GM19043 (cell line): Measurements from ENCODE around the gene CREB5.
A peak's percentile ranks its signal among the peaks of the same experiment; 100 is the strongest.
"Not testable (repeated sequence)": the region's sequence is repeated elsewhere in the genome, so short reads cannot be mapped to it uniquely, and the experiment has no call there.

Experiments used
- ATAC-seq: cut with Tn5 transposase; IDR thresholded peaks from one replicate; pipeline ENCODE4 v1.9.1; 2021; ENCODE audit warnings: low read depth; ENCODE audit not compliant: unreplicated experiment

CREB5 gene

DNA sequence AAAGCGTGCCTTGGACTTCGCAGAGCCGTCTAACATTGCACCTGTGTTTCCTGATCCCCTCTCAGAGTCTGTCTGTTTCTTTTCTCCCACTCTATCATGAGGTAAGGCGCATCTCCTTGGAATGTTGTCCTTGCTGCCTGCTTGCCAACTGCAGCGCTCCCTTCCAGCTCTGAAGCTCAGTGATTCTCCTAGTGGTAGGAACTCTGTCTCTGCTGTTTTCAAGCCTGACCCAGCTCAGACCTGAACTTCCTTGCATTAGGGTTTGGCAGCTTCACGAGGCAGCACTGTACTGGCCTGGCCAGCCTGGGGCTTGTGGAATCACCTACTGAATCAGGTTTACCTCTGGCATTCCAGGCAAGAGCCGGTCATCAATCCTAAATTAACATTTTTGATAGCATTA lies 123.9 kb downstream of the CREB5 start:
- ATAC-seq: no peak

DNA sequence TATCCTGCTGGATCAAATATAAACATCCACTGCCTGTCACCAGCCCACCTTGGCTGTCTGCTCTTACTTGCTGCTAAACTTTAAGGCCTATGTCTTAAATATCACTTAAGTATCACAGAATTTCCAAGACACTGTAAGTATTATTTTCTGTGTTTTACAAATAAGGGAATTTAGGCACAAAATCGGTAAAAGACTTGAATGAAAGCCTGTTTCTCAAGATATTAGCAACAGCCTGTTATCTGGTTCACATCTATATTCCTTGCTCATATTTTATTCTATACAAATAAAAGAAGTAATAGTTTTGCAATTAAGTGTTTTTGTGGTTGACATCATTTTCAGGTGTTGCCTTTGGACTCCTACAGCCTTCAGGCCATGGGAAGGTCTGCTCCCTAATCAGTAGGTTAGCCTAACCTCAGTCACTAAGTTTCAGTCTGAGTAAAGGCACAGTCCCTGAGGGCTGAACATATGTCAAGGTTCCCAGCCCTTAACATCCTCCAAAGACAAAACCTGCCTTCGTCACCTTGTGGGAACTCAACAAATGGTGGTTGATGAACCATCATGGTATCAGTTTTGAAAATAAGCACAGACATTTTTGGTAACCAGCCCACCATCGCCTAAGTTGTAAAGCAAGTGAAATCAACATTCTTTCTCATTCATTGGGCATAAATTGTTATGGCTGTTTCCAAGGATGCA lies 127.1 kb downstream of the CREB5 start:
- ATAC-seq: peak; percentile 98

DNA sequence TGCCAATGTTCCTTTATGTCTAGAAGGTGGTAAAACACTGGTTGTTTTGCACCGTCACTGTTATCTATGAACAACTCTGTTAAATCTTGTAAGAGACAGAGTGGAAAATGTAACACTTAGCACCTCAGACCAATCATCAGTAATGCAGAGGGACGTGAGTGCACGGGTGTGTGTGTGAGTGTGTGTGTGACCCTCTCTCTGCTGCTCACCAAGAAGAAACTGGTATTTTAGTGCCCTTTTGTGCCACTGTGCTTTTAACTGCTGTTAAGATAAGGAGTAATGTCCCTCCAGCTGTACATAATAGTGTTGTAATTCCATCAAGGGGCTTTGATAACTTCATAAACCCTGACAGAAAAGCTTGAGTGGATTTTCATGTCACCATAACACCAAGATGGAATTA lies 130.1 kb downstream of the CREB5 start:
- ATAC-seq: no peak

DNA sequence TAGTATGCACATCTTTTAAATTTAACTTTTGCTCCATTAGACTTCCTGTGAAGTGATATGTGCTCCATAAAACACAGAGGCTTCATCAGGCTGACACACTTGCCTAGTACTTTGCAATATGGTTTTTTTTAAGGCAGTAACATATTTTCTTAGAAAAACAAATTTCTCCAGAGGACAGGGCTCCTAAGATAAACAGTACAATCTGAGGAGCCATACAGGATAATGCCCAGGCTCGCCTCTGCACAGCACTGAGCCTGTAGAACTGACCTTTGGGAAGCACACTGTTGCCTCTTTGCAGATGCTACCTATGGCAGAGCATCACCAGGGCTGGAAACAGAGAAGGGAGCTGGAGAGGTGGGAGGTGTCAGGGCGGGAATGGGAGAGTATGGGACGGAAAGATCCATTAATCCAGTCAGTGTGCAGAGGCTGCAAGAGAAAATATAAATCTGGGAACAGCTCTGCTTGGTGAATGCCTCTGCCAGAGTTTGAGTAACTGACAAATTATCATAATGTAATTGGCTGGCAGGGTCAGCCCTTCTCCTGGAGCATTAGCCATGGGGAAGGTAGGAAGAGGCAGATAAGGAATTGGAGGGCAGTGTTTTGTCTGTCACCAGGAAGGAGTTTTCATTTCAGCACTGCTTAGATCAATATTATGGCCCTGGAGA lies 132.3 kb downstream of the CREB5 start:
- no peak for ATAC-seq

DNA sequence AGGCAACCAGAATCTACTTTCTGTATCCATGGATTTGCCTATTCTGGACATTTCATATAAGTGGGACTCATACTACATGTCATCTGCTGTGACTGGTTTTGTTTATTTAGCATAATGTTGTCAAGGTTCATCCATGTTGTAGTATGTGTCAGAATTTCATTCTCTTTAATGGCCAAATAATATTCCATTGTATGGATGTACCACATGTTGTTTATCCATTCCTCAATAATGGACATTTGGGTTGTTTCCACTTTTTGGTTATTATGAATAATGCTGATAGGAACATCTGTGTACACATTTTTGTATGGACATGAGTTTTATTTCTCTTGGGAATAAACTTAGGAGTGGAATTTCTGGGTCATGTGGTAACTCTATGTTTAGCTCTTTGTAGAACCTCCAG lies 133.7 kb downstream of the CREB5 start:
- ATAC-seq: no peak

DNA sequence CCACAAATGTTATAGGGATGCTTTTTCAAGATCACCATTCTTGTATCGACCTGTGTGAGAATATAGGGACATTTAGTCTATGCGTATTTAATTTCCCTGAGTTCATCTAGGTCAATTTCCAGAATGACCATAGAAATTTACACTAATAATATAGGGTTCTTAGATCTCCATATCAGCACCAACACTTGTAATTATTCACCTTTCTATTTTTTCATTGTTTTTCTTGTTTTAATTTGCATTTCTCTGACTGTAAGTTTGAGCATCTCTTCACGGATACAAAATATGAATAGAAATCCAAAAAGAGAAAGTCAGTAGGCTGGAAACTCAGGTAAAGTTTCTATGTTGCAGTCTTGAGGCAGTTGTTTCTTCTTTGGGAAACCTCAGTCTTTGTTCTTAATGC lies 134.8 kb downstream of the CREB5 start:
- ATAC-seq: no peak

DNA sequence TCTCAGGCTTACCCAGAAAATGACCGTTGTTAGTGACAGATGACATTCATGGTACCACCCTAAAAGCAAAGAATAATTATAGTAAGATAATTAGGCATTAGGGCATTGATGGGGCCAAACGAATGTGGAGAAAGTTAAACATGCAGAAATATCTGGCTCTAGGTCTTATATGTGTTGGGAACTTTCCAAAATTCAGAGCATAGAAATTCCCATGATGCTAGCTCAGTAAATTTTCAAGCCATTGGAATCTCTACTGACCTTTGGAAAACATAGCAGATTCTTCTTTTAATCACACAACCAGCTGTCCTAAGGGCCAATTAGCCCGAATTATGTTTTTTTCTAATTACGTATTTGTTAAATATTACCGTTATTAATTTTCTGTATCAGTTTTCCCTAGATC lies 136.1 kb downstream of the CREB5 start:
- no peak for ATAC-seq

DNA sequence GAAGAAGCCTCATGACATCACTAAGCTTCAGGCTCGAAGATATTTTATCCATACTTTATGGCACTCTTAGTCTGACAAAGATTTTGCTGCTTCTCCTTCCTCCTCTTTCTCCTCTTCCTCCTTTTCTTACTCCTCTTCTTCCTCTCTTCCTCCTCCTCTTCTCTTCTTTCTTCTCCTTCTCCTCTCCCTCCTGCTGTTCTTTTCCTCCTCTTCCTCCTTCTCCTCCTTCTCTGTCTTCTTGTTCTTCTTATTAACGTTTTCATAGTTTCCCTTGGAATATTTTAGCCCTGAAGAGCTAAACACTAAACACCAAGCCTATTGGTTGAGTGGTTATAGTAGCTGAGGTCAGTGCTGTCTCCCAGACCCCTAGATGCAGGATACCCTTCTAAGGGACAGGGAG lies 137.7 kb downstream of the CREB5 start:
- ATAC-seq: no peak

DNA sequence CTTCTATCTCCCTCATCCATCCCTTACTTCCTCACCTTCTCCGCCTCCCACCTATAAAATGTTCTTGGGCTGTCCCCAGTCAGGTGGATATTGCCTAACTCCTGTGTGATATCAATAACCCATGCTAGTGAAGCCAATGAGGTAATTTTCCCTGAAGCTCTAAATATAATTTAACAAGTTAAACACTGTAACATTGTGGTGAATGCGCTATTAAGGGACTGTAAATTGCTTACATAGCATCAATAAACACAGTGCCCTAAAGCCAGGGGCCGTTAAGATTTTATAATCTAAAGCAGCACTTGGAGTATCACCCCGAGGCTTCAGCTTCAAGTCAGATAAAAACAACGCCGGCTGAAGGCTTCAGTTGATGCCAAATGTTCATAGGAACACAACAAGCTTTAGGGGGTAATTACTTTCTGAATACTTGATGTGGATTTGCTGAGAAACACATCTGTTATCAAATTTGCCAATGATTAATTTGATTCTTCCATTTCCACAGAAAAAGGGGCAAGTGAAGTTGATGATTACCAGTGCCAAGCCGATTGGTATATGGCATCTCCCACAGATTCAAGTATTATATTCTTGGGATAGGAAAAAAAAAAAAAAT lies 138.4 kb downstream of the CREB5 start:
- no peak for ATAC-seq

DNA sequence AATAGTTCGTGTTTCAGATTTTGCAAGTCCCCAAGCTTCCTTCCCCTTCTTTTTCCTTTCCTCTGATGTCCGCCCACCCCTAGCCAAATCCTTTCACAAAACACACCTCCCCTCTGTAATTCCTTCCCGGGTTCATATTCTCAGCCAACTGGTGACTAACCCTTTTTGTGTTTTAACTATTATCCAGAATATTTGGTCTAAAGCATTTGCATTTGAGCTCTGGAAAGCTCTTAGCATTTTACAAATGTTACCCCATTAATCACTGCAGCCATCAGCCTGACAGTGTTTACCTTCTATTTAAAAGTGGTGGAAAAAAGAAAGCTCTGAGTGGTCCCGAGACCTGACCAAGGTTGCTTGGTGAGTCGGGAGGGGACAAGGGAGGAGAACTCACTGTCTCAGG lies 139.0 kb downstream of the CREB5 start:
- no peak for ATAC-seq

DNA sequence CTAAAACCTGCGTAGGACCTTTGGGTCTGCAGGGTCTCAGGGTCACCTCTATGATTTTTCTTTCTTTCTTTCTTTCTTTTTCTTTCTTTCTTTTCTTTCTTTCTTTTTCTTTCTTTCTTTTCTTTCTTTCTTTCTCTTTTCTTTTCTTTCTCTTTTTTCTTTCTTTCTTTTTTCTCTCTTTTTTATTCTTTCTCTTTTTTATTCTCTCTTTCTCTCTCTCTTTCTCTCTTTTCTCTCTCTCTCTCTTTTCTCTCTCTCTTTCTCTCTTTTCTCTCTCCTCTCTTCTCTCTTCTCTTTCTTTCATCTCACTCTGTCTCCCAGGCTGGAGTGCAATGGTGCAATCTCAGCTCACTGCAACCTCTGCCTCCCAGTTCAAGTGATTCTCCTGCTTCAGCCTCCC lies 139.4 kb downstream of the CREB5 start:
- not testable (repeated sequence) for ATAC-seq

DNA sequence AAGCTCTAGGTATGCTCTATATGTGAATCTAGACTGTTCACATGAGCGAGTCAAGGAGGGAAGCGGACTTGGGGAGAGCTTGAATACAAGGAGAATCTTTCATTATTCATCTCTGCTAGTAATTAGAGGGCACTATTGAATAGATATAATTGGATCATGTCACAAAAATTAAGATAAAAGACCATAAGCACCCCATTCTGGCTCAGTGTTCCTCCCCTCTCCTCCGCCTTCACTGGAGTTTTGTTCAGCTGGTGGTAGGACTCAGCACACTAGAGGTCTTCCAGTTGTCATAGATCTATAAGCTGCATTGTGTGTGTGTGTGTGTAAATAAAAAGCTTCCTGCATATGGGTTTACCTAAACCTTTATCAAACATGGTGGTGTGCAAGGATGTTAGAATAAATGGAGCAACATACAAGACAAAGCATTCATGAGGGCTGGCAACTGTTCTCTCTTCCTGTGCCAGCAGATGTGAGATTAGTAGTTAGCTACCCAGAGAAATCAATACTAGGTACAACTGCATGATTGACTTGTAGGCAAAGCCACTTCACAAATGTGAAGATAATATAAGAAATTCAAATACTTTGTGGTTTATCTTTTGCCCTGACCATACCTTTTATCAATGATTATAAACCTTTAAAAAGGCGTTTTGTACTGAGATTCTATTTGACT lies 142.6 kb downstream of the CREB5 start:
- ATAC-seq: no peak

DNA sequence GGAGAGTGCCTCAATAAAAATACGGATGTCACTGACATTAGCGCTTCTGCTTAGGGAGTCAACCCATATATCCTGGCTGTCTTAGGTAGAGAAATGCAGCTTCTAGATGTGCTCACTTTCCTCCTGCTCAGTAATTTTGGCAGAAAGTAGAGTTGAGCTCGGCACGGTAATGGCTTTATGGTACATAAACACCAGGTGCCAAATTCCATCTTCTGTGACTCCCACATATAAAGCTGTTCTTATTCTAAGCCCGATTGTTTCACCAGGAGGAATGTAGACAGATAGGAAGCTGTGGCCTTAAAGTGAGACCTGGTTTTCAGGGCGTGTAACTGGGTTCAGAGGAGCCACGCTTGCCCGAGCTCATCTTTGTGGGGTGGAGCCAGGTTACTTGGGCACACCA lies 143.7 kb downstream of the CREB5 start:
- no peak for ATAC-seq

DNA sequence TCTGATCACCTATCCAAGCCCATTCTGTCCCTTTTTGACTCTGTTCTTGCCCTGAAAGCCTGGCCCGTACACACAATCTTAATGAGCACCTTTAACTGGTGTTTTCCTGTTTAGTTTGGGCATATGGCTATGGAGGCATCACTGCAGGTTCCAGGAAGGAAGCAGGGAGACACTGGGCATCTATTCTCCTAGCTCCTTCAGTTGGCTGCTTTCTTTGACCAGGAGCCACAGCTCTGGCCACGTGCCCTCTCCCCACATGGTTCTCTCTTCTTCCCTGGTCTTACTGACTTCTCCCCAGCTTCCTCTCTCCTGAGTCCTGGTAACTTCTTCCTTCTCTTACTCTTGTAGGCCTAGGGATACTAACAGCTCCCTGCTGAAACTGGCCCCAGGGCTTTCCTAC lies 144.4 kb downstream of the CREB5 start:
- no peak for ATAC-seq

DNA sequence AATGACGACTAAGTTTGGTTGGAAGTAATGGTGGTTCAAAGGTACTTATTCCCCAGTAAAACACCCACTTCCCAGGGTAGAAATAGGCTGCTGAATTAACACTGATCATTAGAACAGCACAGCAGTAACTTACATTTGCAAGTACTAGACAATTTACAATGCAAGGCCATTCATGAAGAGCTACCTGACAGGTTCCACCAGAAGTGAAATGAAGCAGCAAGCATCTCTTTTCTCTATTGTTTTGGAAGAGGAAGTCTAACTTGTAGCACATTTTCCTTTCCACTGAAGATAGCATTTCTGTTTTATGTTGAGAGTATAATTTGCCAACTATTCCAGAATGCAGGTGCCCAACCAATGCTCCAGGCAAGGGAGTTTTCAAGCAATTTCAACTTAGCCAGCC lies 145.9 kb downstream of the CREB5 start:
- no peak for ATAC-seq

DNA sequence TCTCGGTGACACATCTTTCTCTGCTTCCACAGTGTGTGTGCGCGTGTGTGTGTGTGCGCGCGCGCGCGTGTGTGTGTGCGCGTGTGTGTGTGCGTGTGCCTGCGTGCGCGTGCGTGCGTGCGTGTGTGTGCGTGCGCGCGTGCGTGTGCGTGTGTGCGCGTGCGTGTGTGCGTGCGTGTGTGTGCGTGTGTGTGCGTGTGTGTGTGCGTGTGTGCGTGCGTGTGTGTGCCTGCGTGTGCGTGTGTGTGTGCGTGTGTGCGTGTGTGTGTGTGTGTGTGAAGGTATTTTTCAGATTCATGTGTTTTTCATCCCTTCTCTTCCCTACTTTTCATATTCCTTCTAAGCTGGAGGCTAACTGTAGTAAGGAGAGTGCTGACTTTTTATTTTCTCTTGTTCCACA lies 148.4 kb downstream of the CREB5 start:
- ATAC-seq: no peak

DNA sequence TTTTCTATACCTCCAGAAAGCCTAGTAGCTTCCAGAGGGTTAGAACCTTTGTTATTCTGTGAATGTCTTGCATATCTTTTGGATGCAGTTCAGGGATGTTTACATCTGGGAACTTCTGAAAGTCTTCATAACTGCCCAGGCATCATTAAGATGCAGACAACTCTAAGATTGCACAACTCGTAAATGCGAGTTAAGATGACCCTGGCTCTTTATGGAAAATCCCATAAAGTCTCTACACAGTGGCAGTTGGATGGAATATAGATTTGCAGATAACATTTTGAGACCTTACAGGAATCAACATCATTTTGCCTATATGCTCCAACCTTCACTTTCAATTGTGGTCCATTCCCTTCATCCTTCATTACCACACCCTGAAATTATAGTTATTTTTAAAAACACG lies 151.7 kb downstream of the CREB5 start:
- no peak for ATAC-seq

DNA sequence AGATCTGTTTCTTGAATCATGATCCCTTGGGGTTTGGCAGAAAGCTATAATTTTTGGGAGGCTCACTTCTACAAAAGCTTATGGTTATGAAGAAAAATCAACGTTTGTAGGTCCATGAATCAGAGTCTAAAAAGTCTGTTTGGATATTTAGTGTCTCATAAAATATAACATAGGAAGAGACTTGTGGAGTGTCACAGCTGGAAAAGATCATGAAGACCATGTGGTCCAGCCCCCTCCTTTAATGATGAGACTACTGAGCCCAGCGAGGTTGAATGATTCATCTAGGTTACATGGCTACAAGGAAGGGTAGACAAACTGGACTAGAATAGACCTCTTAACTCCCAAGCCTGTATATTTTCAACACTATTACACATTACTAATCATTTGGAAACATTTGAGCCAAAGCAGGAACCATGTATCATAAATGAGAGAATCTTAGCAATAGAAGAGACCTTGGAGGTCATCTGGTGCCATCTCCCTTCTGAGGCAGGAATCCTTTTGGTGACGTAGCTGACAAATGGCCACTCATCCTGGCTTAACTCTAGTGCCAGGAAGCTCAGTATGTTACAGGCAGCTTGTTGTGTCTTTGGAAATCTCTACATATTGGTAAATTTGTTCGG lies 152.5 kb downstream of the CREB5 start:
- no peak for ATAC-seq

DNA sequence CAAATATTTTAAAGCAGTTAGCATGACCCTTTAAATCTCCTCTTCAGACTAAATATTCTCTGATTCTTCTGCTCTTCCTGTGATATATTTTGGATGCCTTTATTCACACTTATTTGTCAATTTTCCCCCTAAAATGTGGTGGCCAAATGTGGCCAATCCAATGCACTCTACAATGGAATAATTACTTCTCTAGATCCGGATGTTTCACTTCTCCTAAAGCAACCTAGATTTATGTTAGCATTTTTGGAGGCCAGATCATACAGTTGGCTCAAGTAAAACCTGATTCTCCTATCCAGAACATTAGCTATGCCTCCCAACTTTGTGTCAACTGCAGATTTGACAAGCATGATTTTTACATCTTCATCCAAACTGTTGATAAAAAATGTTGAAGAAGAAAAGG lies 153.7 kb downstream of the CREB5 start:
- no peak for ATAC-seq

DNA sequence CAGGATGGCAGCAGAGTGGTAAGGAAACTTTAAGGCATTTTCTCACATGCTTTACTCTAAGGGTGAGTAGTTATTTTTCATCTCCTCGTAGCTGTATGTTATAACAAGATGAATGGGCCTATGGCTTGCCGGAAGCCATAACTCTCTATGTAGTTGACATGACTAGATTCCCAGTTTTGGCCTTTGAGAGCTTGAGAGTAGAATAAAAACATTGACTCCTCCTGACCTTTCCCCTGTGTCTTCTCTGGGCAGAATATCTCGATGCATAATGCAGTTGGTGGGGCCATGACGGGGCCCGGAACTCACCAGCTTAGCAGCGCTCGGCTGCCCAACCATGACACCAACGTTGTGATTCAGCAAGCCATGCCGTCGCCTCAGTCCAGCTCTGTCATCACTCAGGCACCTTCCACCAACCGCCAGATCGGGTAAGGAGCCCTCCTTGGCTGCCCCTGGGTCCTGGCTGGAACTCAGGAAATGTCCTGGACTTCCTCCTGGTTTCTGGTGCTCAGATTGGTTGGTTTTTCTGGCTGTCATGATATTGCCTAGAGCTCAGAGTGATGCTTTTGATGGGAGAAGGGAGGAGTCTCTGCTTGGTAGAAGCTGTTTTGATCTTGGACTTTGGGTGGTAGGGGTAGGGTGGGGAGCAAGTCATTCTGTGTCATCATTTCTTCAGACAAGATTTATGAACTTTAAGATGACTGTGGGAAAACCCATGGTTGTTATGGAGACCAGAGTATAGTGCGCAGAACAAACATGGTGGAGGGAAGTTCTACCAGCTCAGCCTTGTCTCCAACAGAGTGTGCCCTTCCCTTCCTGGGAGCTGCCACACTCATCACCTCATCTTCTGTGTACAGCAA lies 158.0 kb downstream of the CREB5 start:
- ATAC-seq: peak; percentile 89
